B cell (primary cell): ENCODE data around the gene CFAP53. TPM values are rescaled to one million over a fixed set of nuclear protein-coding genes. Genes with fewer than 3 reads are reported as not detected.

ENCODE experiments used
- ATAC-seq: fragments of 200-7000 bp; cut with Tn5 transposase; one replicate; pipeline ENCODE4 v1.10.0; 2021; ENCODE audit warnings: low read depth, mild to moderate bottlenecking, moderate number of reproducible peaks, moderate library complexity
- CTCF ChIA-PET: fragments of 350-600 bp; sonication (Branson Sonifier 250); formaldehyde crosslinking; loops from one replicate; lab custom pipeline; 2021; ENCODE audit warnings: antibody characterized with exemption, inconsistent platforms; lab: Charles Lee
- POLR2A ChIA-PET: fragments of 350-600 bp; sonication (Branson Sonifier 250); formaldehyde crosslinking; loops from one replicate; lab custom pipeline; 2021; ENCODE audit warnings: antibody characterized with exemption; lab: Charles Lee
- DNase-seq: peaks from one replicate; pipeline ENCODE4 v3.0.0; 2013
- H2AFZ ChIP-seq: 2 replicates; pipeline ENCODE4 v1.6.1; 2012; ENCODE audit warnings: mild to moderate bottlenecking, low read depth, low read length; ENCODE audit not compliant: insufficient read depth, poor library complexity, severe bottlenecking
- H3K27ac ChIP-seq, 2 donors: 1 replicate in 1 of 2; 2 replicates in 1 of 2; pipeline ENCODE4 v1.5.1; 2012 to 2013; ENCODE audit warnings: low read length in 2 of 2, mild to moderate bottlenecking in 2 of 2, moderate library complexity in 1 of 2
- H3K27me3 ChIP-seq, 4 experiments: fragments of 200-600 bp in 1 of 4; sonication (generic) in 1 of 4; replicated peaks in 1 of 4; 1 replicate in 2 of 4; 2 replicates in 2 of 4; pipeline versions ENCODE4 v1.6.1 to v1.7.0; 2013 to 2016; ENCODE audit warnings: low read length in 3 of 4, mild to moderate bottlenecking in 2 of 4, mixed read lengths in 1 of 4, moderate library complexity in 1 of 4; ENCODE audit not compliant: insufficient read depth in 4 of 4, control insufficient read depth in 3 of 4; ENCODE audit errors: control extremely low read depth in 1 of 4
- H3K36me3 ChIP-seq, 2 experiments: replicated peaks in 1 of 2; 1 replicate in 1 of 2; 2 replicates in 1 of 2; pipeline versions ENCODE4 v1.6.1 to v1.7.1; 2013; ENCODE audit warnings: low read length in 1 of 2; ENCODE audit not compliant: insufficient read depth in 2 of 2, control insufficient read depth in 1 of 2; ENCODE audit errors: control extremely low read depth in 1 of 2, extremely low read depth in 1 of 2
- H3K4me1 ChIP-seq, 2 donors: fragments of 200-600 bp in 1 of 2; sonication (generic) in 1 of 2; 1 replicate in 1 of 2; 2 replicates in 1 of 2; pipeline versions ENCODE4 v1.5.1 to v1.6.1; 2013 to 2017; ENCODE audit warnings: low read length in 2 of 2; ENCODE audit not compliant: control insufficient read depth in 2 of 2, insufficient read depth in 2 of 2
- H3K4me2 ChIP-seq: replicated peaks from 2 replicates; pipeline ENCODE3; 2012; ENCODE audit warnings: mild to moderate bottlenecking, low read depth, low read length; ENCODE audit not compliant: poor library complexity, severe bottlenecking
- H3K4me3 ChIP-seq, 5 experiments: fragments of 200-600 bp in 1 of 5; sonication (generic) in 1 of 5; 1 replicate in 3 of 5; 2 replicates in 2 of 5; pipeline versions ENCODE4 v1.5.1 to v1.7.0; 2011 to 2016; ENCODE audit warnings: low read length in 4 of 5, mild to moderate bottlenecking in 4 of 5, low read depth in 2 of 5, control low read depth in 1 of 5, moderate library complexity in 1 of 5; ENCODE audit not compliant: insufficient read depth in 1 of 5; ENCODE audit errors: control extremely low read depth in 1 of 5, extremely low read depth in 1 of 5
- H3K79me2 ChIP-seq: fragments of 200-600 bp; sonication (generic); one replicate; pipeline ENCODE4 v1.6.0; 2016; ENCODE audit warnings: low read length; ENCODE audit not compliant: control insufficient read depth, insufficient read depth
- H3K9ac ChIP-seq: fragments of 200-600 bp; sonication (generic); 2 replicates; pipeline ENCODE4 v1.6.1; 2017; ENCODE audit warnings: mild to moderate bottlenecking, low read length, moderate library complexity
- H3K9me3 ChIP-seq, 3 donors: one replicate each; pipeline versions ENCODE4 v1.6.1 to v1.7.1; 2013; ENCODE audit warnings: low read length in 2 of 3; ENCODE audit not compliant: control insufficient read depth in 2 of 3, insufficient read depth in 1 of 3; ENCODE audit errors: control extremely low read depth in 1 of 3
- H4K20me1 ChIP-seq: 2 replicates; pipeline ENCODE4 v1.6.0; 2012; ENCODE audit warnings: mild to moderate bottlenecking, low read length; ENCODE audit not compliant: insufficient read depth, control insufficient read depth, poor library complexity, severe bottlenecking
- H3K27ac Mint-ChIP-seq: one replicate; pipeline ENCODE4 v1.8.0; 2021; ENCODE audit warnings: mixed read lengths
- H3K27me3 Mint-ChIP-seq: one replicate; pipeline ENCODE4 v1.8.0; 2021; ENCODE audit warnings: mixed read lengths
- H3K4me1 Mint-ChIP-seq: one replicate; pipeline ENCODE4 v1.8.0; 2021; ENCODE audit warnings: mixed read lengths
- H3K4me3 Mint-ChIP-seq: one replicate; pipeline ENCODE4 v1.8.0; 2021; ENCODE audit warnings: mixed read lengths
- H3K9me3 Mint-ChIP-seq: one replicate; pipeline ENCODE4 v1.8.0; 2022; ENCODE audit warnings: mixed read lengths; ENCODE audit not compliant: insufficient read depth
- CTCF ChIP-seq: fragments of 200-600 bp; IDR thresholded peaks from one replicate; pipeline ENCODE4 v1.8.0; 2022; ENCODE audit warnings: antibody characterized with exemption, mild to moderate bottlenecking
- EZH2 ChIP-seq: IDR thresholded peaks from 2 replicates; pipeline ENCODE4 v1.6.1; 2012; ENCODE audit warnings: borderline replicate concordance, low read depth, mild to moderate bottlenecking, moderate library complexity, low read length; ENCODE audit not compliant: insufficient read depth, poor library complexity, severe bottlenecking
- WGBS: methylation state at CpG from one replicate; pipeline ENCODE4 v1.1.5; 2013; ENCODE audit warnings: missing lambda C conversion rate; ENCODE audit not compliant: insufficient coverage; 5-methylcytosine and 5-hydroxymethylcytosine counted together
- intact Hi-C: fragments of 100-400 bp; cut with micrococcal nuclease; formaldehyde crosslinking; loops from one replicate; pipeline ENCODE4 v1.10.0; 2022
- polyA plus RNA-seq: library from polyadenylated mRNA; depleted of rRNA; stranded (reverse); fragments of >200 nt; gene quantifications from 2 replicates; pipeline ENCODE4 v1.2.3, GENCODE V29; 2012
- total RNA-seq, 2 donors: library from RNA; stranded (reverse); fragments of 120-200 nt in 1 of 2; gene quantifications; 1 replicate in 1 of 2; 2 replicates in 1 of 2; pipeline versions ENCODE4 v1.2.3 to v1.2.4, GENCODE V29; 2013 to 2022

The CFAP53 gene
- total and polyA plus RNA-seq, 2 donors (not counting 1 experiment from before 2014, with no cell fraction given) = 0.04 to 0.79 TPM

- peaks cover 16% of the 10 kb centered on the region for H3K9me3 Mint-ChIP-seq
- Histone ChIP-seq H3K9me3 (peaks cover 2 to 6% (median 4%) of the 10 kb centered on the region in 3 donors), H2AFZ (no peak overlapping the region), H4K20me1 (no peaks in the 10 kb centered on the region), H3K9ac (no peak overlapping the region), H3K4me2 (no peak overlapping the region), H3K27ac (no peak overlapping the region), H3K36me3 (no peaks in the 10 kb centered on the region), H3K4me1 (no peaks in the 10 kb centered on the region), H3K79me2 (no peaks in the 10 kb centered on the region), H3K4me3 (no peak overlapping the region), H3K27me3 (peaks cover 0 to 3% (median 0%) of the 10 kb centered on the region in 4 experiments)
- no peak overlapping the region for H3K27ac Mint-ChIP-seq
- TF ChIP-seq CTCF = no peak
- TF ChIP-seq EZH2 = no peak
- CTCF ChIA-PET = no interaction called here
- H3K27me3 Mint-ChIP-seq = peaks cover 27% of the 10 kb centered on the region
- ATAC-seq = no peak
- 86% methylated on average over 3 of the region's 3 CpGs for WGBS
- peaks cover 4% of the 10 kb centered on the region for H3K4me1 Mint-ChIP-seq
- no peak overlapping the region for H3K4me3 Mint-ChIP-seq
- POLR2A ChIA-PET = no interaction called here
- intact Hi-C loops = no loop called here
- DNase-seq = no peak
Measured at GRCh38 chr18:50240080-50240563, 26.2 kb downstream of the CFAP53 start.

- Histone ChIP-seq H3K79me2 (no peaks in the 10 kb centered on the region), H3K9ac (no peak overlapping the region), H3K9me3 (no peaks in the 10 kb centered on the region), H3K4me3 (no peak overlapping the region), H3K4me1 (no peaks in the 10 kb centered on the region), H4K20me1 (no peaks in the 10 kb centered on the region), H3K27me3 (peaks cover 0 to 20% (median 11%) of the 10 kb centered on the region in 4 experiments), H2AFZ (no peak overlapping the region), H3K36me3 (no peaks in the 10 kb centered on the region), H3K4me2 (no peak overlapping the region), H3K27ac (no peak overlapping the region)
- CTCF ChIA-PET = no interaction called here
- no peak overlapping the region for H3K27ac Mint-ChIP-seq
- intact Hi-C loops = no loop called here
- H3K27me3 Mint-ChIP-seq = peaks cover 37% of the 10 kb centered on the region
- POLR2A ChIA-PET = no interaction called here
- 57% methylated on average over 2 of the region's 2 CpGs for WGBS
- H3K9me3 Mint-ChIP-seq = no peaks in the 10 kb centered on the region
- H3K4me3 Mint-ChIP-seq = no peak overlapping the region
- DNase-seq (no peak), ATAC-seq (no peak)
- H3K4me1 Mint-ChIP-seq = peaks cover 8% of the 10 kb centered on the region
- TF ChIP-seq CTCF (no peak), EZH2 (no peak)
Measured at GRCh38 chr18:50232419-50232818, 33.9 kb downstream of the CFAP53 start.
